NCI-H2227 (cell line): Measurements from ENCODE around the gene ROBO4.

Experiments
- DNase-seq: peaks from one replicate; lab custom pipeline; 2025; ENCODE audit not compliant: unreplicated experiment; lab: John Stamatoyannopoulos, UW

Gene ROBO4

DNA sequence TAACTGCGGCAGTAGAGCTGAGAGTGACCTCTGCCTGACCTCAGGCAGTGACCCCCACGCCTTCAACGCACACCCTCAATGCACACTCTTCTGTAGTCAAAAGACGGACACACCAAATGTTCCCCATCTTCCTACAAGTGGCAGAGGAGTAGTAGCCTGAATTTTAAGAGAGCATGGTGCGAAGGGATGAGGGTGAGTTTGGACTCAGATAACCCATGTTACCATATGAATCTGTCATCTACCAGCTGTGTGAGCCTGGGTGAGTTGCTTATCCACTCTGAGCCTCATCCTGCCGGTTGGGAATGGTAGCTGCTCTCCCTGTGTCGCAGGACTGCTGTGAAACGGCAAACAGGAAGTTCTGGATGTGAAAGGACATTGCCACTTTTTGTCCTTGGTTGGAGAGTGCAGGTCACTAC is 53.0 kb downstream of the ROBO4 start:
- no peak for DNase-seq

DNA sequence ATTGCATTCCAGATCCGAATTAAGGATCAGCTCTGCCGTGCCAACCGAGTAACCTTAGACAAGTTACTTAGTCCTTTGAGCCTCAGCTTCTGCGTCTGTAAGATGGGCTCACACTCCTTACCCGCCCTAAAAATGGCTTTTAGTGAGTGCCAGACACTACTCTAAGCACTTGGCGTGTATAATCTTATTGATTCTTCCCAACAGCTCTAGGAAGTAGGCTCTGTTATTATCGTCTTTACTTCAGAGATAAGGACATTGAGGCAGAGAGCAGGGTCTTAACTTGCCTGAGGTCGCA is 54.1 kb downstream of the ROBO4 start:
- DNase-seq: no peak

DNA sequence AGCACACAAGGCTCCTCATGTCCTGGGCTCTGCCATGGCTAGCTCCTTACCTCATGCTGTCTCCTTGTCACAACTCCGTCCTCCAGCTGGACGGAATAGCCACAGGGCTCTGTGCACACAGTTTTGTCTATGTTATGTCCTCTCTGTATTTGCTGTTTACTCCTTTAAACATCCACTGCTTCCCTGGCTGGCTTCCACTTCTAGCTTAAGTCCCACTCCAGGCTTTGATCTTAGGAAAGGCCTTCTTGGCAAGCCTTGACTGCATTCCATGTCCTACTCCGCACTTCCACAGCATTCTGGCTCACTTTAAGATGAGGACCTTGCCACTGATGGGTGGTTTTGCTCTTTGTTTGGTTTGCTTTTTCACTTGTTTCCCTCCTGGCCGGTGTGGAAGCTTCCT is 55.4 kb downstream of the ROBO4 start:
- DNase-seq: no peak

DNA sequence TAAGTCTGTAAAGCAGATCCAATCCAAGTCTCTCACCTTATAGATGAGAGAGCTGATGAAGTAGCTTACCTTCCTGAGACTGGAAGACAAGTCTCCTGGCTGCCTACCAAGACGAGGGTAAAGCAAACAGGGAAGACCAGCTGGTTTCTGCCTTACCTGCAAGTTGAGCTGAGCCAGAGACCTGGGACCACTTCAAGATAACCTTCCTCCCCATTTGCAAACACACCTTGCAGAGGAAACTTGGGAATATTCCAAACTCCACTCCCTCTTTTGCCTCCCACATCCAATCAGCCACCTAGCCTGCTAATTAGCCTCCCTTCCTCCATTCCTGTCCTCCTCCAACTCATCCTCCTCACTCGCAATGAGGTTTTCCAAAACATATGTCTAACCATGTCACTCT is 55.8 kb downstream of the ROBO4 start:
- DNase-seq: no peak

- DNase-seq: no peak
Measured at GRCh38 chr11:124841201-124841600, 56.5 kb downstream of the ROBO4 start.

DNA sequence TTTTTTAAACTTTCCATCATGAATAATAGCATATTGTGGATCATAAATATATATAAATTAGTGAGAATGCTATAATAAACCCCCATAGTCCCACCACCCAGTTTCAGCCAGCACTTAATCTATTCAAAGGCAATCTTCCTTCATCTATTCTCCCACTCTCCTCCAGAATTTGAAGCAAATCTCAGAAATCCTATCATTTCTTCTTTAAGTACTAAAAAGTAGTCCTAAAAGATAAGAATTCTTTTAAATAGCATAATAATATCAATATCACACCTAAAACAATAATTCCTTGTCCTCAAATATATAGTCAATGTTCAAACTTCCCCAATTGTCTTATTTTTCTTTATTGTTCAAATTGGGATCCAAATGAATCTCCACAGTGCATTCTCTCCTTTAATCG is 57.0 kb downstream of the ROBO4 start:
- DNase-seq: no peak

DNA sequence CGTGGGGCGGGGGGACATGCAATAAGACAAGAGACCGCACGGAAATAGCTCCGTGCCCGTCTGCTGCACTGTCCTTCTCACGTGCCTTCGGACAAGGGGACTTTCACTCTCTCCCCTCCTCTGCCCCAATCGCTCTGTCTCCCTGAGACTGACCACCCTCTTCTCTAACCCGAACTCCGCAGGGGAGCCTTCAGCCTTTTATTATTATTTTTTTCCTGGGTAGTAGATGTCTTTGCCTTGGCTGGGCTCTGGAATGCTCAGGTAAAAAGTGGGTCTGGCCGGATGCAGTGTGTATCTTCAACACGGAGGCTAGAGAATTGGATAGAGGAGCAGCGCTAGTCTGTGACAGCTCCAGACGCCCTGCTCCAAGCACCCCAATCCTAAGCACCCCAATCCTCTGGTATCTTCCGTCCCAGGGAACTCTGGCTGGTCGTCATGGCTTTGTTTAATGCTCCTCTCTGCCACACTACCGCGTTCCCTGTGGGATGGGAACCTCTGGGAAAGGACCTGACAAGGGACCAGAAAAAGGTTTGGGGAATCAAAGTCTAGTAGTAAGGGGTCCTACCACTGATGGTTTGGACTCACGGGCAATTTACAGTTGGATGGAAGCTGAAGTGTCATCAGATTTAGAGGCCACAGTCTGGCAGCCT is 57.6 kb downstream of the ROBO4 start:
- no peak for DNase-seq

- DNase-seq: peak; percentile 65
Measured at GRCh38 chr11:124839128-124839971, 58.3 kb downstream of the ROBO4 start.

DNA sequence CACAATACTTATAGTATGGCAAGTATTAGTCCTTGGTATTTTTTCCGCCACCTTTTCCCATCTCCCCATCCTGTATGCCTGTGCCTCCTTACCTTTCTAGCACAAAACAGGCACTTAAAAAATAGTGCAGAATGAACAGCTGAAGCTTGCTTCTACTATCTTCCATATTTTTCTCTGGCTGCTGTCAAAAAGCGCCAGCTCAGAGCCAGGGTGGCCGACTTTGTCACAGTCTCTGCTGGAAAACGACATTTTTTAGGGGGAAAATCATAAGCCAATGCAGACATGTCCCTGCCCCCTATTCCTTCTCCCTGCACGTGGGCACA is 58.9 kb downstream of the ROBO4 start:
- DNase-seq: no peak

DNA sequence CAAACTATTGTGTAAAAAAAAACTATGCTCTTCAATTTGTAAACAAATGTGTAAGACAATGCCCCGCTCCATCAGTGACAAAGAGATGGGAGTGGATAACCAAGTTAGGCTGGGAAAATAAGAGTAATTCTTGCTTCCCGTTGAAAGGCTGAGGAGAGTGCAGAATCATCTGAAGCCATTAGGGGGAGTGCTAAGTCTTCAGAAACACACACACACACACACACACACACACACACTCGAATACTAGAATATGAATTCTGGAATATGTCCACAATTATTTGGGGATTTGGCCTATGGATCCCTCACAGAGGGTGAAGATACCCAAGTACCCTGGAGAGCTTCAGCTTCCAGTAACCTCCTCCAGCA is 60.2 kb downstream of the ROBO4 start:
- peak; percentile 84 for DNase-seq

DNA sequence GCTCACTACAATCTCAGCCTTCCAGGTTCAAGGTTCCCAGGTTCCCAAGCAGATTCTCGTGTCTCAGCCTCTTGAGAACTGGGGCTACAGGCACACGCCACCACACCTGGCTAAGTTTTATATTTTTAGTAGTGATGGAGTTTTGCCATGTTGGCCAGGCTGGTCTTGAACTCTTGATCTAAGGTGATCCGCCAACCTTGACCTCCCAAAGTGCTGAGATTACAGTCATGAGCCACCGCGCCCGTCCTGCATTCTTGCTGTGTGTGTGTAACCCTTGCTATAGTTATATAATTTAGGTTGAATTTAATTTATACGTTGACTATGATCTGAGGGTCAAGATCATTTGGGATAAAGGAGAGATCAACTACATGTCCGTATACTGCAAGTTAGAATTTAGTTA is 61.7 kb downstream of the ROBO4 start:
- no peak for DNase-seq

- no peak for DNase-seq
Measured at GRCh38 chr11:124834526-124835180, 63.0 kb downstream of the ROBO4 start.
